ENCODE data around the gene ANKRD17.
"Not testable (repeated sequence)": the region's sequence is repeated elsewhere in the genome, so short reads cannot be mapped to it uniquely, and the experiment has no call there.

ANKRD17 gene

GRCh38 chr4:73206236-73206635, 52.4 kb downstream of the ANKRD17 start:
- H3K4me3 ChIP-seq (replicated peaks; ENCODE audit: low read depth, low read length): no peak overlapping the region
- DNase-seq (ENCODE audit: extremely low read depth, low read depth): no peak
- TF ChIP-seq CTCF (IDR thresholded peaks at IDR 0.05; ENCODE audit: low read depth, low read length, missing control alignments): no peak

- no peak overlapping the region for H3K4me3 ChIP-seq (replicated peaks; ENCODE audit: low read depth, low read length)
- TF ChIP-seq CTCF (IDR thresholded peaks at IDR 0.05; ENCODE audit: low read depth, low read length, missing control alignments): no peak
- DNase-seq (ENCODE audit: extremely low read depth, low read depth): no peak
Observed at GRCh38 chr4:73205482-73205881, 53.1 kb downstream of the ANKRD17 start.

- DNase-seq (ENCODE audit: extremely low read depth, low read depth); H3K4me3 ChIP-seq (replicated peaks; ENCODE audit: low read depth, low read length): not testable (repeated sequence)
Observed at GRCh38 chr4:73203976-73204375, 54.6 kb downstream of the ANKRD17 start.

- no peak for TF ChIP-seq CTCF (IDR thresholded peaks at IDR 0.05; ENCODE audit: low read depth, low read length, missing control alignments)
- DNase-seq (ENCODE audit: extremely low read depth, low read depth): no peak
- no peak overlapping the region for H3K4me3 ChIP-seq (replicated peaks; ENCODE audit: low read depth, low read length)
Observed at GRCh38 chr4:73197220-73197619, 61.4 kb downstream of the ANKRD17 start.

GRCh38 chr4:73194064-73194463, 64.5 kb downstream of the ANKRD17 start:
- H3K4me3 ChIP-seq (replicated peaks; ENCODE audit: low read depth, low read length): no peak overlapping the region
- TF ChIP-seq CTCF (IDR thresholded peaks at IDR 0.05; ENCODE audit: low read depth, low read length, missing control alignments): no peak

GRCh38 chr4:73193659-73194058, 64.9 kb downstream of the ANKRD17 start:
- no peak for TF ChIP-seq CTCF (IDR thresholded peaks at IDR 0.05; ENCODE audit: low read depth, low read length, missing control alignments)

More at GRCh38 chr4:73194064-73194463, 64.5 kb downstream of the ANKRD17 start:
- DNase-seq (ENCODE audit: extremely low read depth, low read depth): no peak

GRCh38 chr4:73193155-73193554, 65.4 kb downstream of the ANKRD17 start:
- no peak for TF ChIP-seq CTCF (IDR thresholded peaks at IDR 0.05; ENCODE audit: low read depth, low read length, missing control alignments)
- DNase-seq (ENCODE audit: extremely low read depth, low read depth): no peak
- no peak overlapping the region for H3K4me3 ChIP-seq (replicated peaks; ENCODE audit: low read depth, low read length)

More at GRCh38 chr4:73193659-73194058, 64.9 kb downstream of the ANKRD17 start:
- no peak overlapping the region for H3K4me3 ChIP-seq (replicated peaks; ENCODE audit: low read depth, low read length)
- no peak for DNase-seq (ENCODE audit: extremely low read depth, low read depth)

Data from HFF-Myc (cell line).